ENCODE results near the gene TCEA2. TPM values are rescaled to one million over a fixed set of nuclear protein-coding genes. Genes with fewer than 3 reads are reported as not detected.

TCEA2 gene
- total and polyA plus RNA-seq, 2 of the 13 experiments (the other 11 are each of a cell fraction or from before 2014, with no cell fraction given), result 28.1 to 33.7 TPM

DNA sequence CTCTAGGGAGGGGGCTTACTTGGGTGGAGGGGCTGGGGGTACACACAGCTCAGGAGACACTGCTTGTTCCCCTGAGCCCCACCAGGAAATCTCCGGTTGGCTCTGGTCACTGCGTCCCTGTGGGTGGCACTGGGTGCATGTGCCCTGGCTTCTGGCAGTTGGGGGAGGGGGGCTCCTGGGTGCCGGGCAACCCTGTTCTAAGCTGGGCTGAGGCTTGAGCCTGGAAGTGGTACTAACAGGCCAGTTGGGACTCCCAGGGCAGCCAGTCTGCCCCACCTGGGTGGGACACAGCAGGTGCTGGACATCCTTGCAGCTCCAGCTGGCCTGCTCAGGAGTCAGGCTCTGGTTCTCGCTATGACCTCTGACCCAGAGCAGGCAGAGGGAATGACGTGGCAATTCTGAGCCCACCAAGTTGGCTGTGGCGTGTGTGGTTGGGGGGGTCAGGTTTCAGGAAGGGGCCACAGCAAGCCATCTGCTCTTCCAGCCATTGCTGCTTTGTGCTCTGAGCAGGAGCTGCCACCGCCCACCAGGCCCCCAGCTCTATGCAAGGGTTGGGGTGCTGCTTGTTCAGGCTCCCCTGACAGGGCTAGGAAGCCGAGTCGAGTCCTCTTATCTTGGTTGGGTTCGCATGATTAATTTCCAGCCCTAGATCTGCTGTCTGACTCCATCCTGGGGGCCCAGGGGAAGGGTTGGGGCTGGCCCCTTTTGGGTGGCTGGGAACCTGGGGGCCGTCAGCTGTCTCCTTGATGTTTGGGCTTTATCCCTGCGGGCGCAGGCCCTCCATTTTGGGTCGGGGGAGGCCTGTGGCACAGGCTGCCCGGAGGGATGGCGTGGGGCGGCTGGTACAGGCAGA lies 26.4 kb upstream of the TCEA2 start (continued):
- TF ChIP-seq GPN1 (CRISPR knock-in tag; IDR thresholded peaks at IDR 0.05; ENCODE audit: borderline replicate concordance) (0 out of 2 replicates have a peak, but pooled peaks have one; percentile 32), ZNF431 (CRISPR knock-in tag; IDR thresholded peaks at IDR 0.05; ENCODE audit: borderline replicate concordance, low read depth) (no peak), FLYWCH1 (CRISPR knock-in tag; IDR thresholded peaks at IDR 0.05) (no peak), PCBP2 (optimal IDR thresholded peaks at IDR 0.05; ENCODE audit: low read depth, low read length, poor library complexity, severe bottlenecking) (peak; percentile 19), RCOR2 (CRISPR knock-in tag; IDR thresholded peaks at IDR 0.05) (no peak), SRSF1 (optimal IDR thresholded peaks at IDR 0.05; ENCODE audit: low read depth, low read length) (peak; percentile 86), ZNF761 (CRISPR knock-in tag; conservative IDR thresholded peaks at IDR 0.05) (0 out of 2 replicates have a peak, but pooled peaks have one; percentile 5), ZNF780A (CRISPR knock-in tag; IDR thresholded peaks at IDR 0.05) (no peak), FOXA3 (CRISPR knock-in tag; IDR thresholded peaks at IDR 0.05) (no peak; the same call in 1 of the 2 replicates), ZNF850 (CRISPR knock-in tag; conservative IDR thresholded peaks at IDR 0.05) (no peak), ZNF83 (CRISPR knock-in tag; IDR thresholded peaks at IDR 0.05; ENCODE audit: borderline replicate concordance) (0 out of 2 replicates have a peak, but pooled peaks have one; percentile 16), ZNF274 (CRISPR knock-in tag; IDR thresholded peaks at IDR 0.05) (peak; percentile 30), BRD4 (CRISPR knock-in tag; IDR thresholded peaks at IDR 0.05) (peak; percentile 69), ATF7 (IDR thresholded peaks at IDR 0.05) (no peak), ATF7 (CRISPR knock-in tag; IDR thresholded peaks at IDR 0.05) (no peak; the same call in 1 of the 2 replicates), ATF1 (CRISPR knock-in tag; IDR thresholded peaks at IDR 0.05) (no peak), FOXJ3 (CRISPR knock-in tag; IDR thresholded peaks at IDR 0.05; ENCODE audit: borderline replicate concordance) (no peak), HNF4A (CRISPR knock-in tag; IDR thresholded peaks at IDR 0.05) (no peak)
- TF ChIP-seq, protein P1, sequence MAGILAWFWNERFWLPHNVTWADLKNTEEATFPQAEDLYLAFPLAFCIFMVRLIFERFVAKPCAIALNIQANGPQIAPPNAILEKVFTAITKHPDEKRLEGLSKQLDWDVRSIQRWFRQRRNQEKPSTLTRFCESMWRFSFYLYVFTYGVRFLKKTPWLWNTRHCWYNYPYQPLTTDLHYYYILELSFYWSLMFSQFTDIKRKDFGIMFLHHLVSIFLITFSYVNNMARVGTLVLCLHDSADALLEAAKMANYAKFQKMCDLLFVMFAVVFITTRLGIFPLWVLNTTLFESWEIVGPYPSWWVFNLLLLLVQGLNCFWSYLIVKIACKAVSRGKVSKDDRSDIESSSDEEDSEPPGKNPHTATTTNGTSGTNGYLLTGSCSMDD (CRISPR knock-in tag; IDR thresholded peaks at IDR 0.05), result 0 out of 2 replicates have a peak, but pooled peaks have one; percentile 18
- TF ChIP-seq, protein P2, sequence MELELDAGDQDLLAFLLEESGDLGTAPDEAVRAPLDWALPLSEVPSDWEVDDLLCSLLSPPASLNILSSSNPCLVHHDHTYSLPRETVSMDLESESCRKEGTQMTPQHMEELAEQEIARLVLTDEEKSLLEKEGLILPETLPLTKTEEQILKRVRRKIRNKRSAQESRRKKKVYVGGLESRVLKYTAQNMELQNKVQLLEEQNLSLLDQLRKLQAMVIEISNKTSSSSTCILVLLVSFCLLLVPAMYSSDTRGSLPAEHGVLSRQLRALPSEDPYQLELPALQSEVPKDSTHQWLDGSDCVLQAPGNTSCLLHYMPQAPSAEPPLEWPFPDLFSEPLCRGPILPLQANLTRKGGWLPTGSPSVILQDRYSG (CRISPR knock-in tag; IDR thresholded peaks at IDR 0.05), result no peak
- TF ChIP-seq, protein P3, sequence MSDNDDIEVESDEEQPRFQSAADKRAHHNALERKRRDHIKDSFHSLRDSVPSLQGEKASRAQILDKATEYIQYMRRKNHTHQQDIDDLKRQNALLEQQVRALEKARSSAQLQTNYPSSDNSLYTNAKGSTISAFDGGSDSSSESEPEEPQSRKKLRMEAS (IDR thresholded peaks at IDR 0.05), result no peak; the same call in none of the 2 replicates
- TF ChIP-seq, protein P4, sequence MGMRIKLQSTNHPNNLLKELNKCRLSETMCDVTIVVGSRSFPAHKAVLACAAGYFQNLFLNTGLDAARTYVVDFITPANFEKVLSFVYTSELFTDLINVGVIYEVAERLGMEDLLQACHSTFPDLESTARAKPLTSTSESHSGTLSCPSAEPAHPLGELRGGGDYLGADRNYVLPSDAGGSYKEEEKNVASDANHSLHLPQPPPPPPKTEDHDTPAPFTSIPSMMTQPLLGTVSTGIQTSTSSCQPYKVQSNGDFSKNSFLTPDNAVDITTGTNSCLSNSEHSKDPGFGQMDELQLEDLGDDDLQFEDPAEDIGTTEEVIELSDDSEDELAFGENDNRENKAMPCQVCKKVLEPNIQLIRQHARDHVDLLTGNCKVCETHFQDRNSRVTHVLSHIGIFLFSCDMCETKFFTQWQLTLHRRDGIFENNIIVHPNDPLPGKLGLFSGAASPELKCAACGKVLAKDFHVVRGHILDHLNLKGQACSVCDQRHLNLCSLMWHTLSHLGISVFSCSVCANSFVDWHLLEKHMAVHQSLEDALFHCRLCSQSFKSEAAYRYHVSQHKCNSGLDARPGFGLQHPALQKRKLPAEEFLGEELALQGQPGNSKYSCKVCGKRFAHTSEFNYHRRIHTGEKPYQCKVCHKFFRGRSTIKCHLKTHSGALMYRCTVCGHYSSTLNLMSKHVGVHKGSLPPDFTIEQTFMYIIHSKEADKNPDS (CRISPR knock-in tag; IDR thresholded peaks at IDR 0.05), result peak; percentile 92
- TF ChIP-seq, protein P5, sequence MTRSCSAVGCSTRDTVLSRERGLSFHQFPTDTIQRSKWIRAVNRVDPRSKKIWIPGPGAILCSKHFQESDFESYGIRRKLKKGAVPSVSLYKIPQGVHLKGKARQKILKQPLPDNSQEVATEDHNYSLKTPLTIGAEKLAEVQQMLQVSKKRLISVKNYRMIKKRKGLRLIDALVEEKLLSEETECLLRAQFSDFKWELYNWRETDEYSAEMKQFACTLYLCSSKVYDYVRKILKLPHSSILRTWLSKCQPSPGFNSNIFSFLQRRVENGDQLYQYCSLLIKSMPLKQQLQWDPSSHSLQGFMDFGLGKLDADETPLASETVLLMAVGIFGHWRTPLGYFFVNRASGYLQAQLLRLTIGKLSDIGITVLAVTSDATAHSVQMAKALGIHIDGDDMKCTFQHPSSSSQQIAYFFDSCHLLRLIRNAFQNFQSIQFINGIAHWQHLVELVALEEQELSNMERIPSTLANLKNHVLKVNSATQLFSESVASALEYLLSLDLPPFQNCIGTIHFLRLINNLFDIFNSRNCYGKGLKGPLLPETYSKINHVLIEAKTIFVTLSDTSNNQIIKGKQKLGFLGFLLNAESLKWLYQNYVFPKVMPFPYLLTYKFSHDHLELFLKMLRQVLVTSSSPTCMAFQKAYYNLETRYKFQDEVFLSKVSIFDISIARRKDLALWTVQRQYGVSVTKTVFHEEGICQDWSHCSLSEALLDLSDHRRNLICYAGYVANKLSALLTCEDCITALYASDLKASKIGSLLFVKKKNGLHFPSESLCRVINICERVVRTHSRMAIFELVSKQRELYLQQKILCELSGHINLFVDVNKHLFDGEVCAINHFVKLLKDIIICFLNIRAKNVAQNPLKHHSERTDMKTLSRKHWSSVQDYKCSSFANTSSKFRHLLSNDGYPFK (CRISPR knock-in tag; IDR thresholded peaks at IDR 0.05; ENCODE audit: borderline replicate concordance), result no peak; the same call in none of the 2 replicates
